HT-29 (cell line): ENCODE measurements around the gene C11orf98. TPM values are rescaled to one million over a fixed set of nuclear protein-coding genes. Genes with fewer than 3 reads are reported as not detected.
"Not testable (repeated sequence)": the region's sequence is repeated elsewhere in the genome, so short reads cannot be mapped to it uniquely, and the experiment has no call there.

Source experiments
- DNase-seq: peaks from one replicate; pipeline ENCODE4 v3.0.0-alpha.2; 2015; ENCODE audit warnings: low spot score
- total RNA-seq: library from RNA; depleted of rRNA; stranded (reverse); fragments of >200 nt; shearing (Covaris generic); gene quantifications from 2 replicates; pipeline ENCODE4 v1.2.3, GENCODE V29; 2014

The C11orf98 gene
- total RNA-seq, 1 experiment from 2014 or later: 322 TPM

- DNase-seq: no peak
These were observed 22.7 kb upstream of the C11orf98 start for GRCh38 chr11:62687508-62688396.

GRCh38 chr11:62682518-62682917, 17.5 kb upstream of the C11orf98 start:
- no peak for DNase-seq

- peak; percentile 87 for DNase-seq
These were observed 15.8 kb upstream of the C11orf98 start for GRCh38 chr11:62680825-62681240.

GRCh38 chr11:62678770-62679696, 14.0 kb upstream of the C11orf98 start, which contains the start of gene UBXN1:
Gene UBXN1 (minus strand): TSS chr11:62679073. CDS start chr11:62678923, 150 bp downstream.
- DNase-seq: peak; percentile 91

- no peak for DNase-seq
These were observed 13.4 kb upstream of the C11orf98 start for GRCh38 chr11:62678433-62678769.

GRCh38 chr11:62677714-62678113, 12.7 kb upstream of the C11orf98 start:
- DNase-seq: no peak

- DNase-seq: no peak
These were observed 12.1 kb upstream of the C11orf98 start for GRCh38 chr11:62677156-62677555.

GRCh38 chr11:62676698-62677097, 11.7 kb upstream of the C11orf98 start:
- no peak for DNase-seq

- DNase-seq: not testable (repeated sequence)
These were observed 10.4 kb upstream of the C11orf98 start for GRCh38 chr11:62675415-62675814.

GRCh38 chr11:62673196-62673525, 8.2 kb upstream of the C11orf98 start:
- no peak for DNase-seq

- peak; percentile 96 for DNase-seq
These were observed 6.8 kb upstream of the C11orf98 start, which contains the start of the genes LBHD1 and UQCC3 for GRCh38 chr11:62671608-62672389. Gene LBHD1 (minus strand): TSS chr11:62672267. CDS start chr11:62670031, 2,236 bp downstream. Gene UQCC3 (plus strand): TSS chr11:62671673. CDS start chr11:62671746, 73 bp downstream.

- DNase-seq: no peak
These were observed 6.2 kb upstream of the C11orf98 start for GRCh38 chr11:62671236-62671607.

GRCh38 chr11:62669420-62670161, 4.6 kb upstream of the C11orf98 start:
- DNase-seq: peak; percentile 69

GRCh38 chr11:62667460-62667859, 2.5 kb upstream of the C11orf98 start:
- DNase-seq: no peak

- no peak for DNase-seq
These were observed 1.4 kb upstream of the C11orf98 start for GRCh38 chr11:62666259-62666926.

- DNase-seq: peak; percentile 73
These were observed 719 bp upstream of the C11orf98 start for GRCh38 chr11:62665599-62666258.

- peak; percentile 78 for DNase-seq
These were observed 470 bp downstream of the C11orf98 start for GRCh38 chr11:62664405-62665074.

GRCh38 chr11:62656796-62657429, 8.1 kb downstream of the C11orf98 start:
- DNase-seq: no peak
